GM23248 (cell line): ENCODE data around the gene BICD1.

Experiments used
- EZH2 ChIP-seq: fragments of 200-600 bp; sonication (generic); IDR thresholded peaks from 2 replicates; pipeline ENCODE4 v1.6.1; 2018; ENCODE audit warnings: antibody characterized with exemption, mild to moderate bottlenecking; ENCODE audit not compliant: insufficient read depth, poor library complexity, severe bottlenecking
- EZH2phosphoT487 ChIP-seq: fragments of 200-600 bp; sonication (generic); IDR thresholded peaks from 2 replicates; pipeline ENCODE4 v1.6.1; 2018; ENCODE audit warnings: antibody characterized with exemption, moderate library complexity, mild to moderate bottlenecking, low read depth; ENCODE audit not compliant: insufficient read depth

GRCh38 chr12:32176606-32177005 is 70.0 kb downstream of the BICD1 start:
- no peak for TF ChIP-seq EZH2
- no peak for TF ChIP-seq EZH2phosphoT487
